ENCODE data around the gene LHX6. TPM values are rescaled to one million over a fixed set of nuclear protein-coding genes. Genes with fewer than 3 reads are reported as not detected.

LHX6 gene
- polyA plus RNA-seq, 2 of the 4 experiments (the other 2 are of a cell fraction): 0.14 to 0.26 TPM

- WGBS (ENCODE audit: missing lambda C conversion rate): 93% methylated on average over 4 of the region's 4 CpGs
- no peak for ATAC-seq
These were observed 73.0 kb downstream of the LHX6 start for GRCh38 chr9:122155796-122156195.

More at GRCh38 chr9:122155796-122156195, 73.0 kb downstream of the LHX6 start:
- Histone ChIP-seq H3K27ac (no peak overlapping the region), H3K4me1 (peaks cover 13% of the 10 kb centered on the region; the same call in 1 of the 3 replicates), H3K4me3 (no peak overlapping the region), H3K4me2 (no peak overlapping the region), H3K9me3 (no peaks in the 10 kb centered on the region)
- no peak for DNase-seq (ENCODE audit: low read depth in 1 of 2, low spot score in 1 of 2)
- no peak for FAIRE-seq
- ChIA-PET POLR2A (no interaction called here), CTCF (interaction anchor here (1.0 to 7.1 kb wide), 4 partner anchors 10 to 57 kb away, joined by 3 to 48 read pairs (median 4); no protein-coding TSS in a partner anchor)
- TF ChIP-seq JUNB (IDR thresholded peaks at IDR 0.05) (no peak), EHF (CRISPR knock-in tag; IDR thresholded peaks at IDR 0.05) (no peak), RAD21 (conservative IDR thresholded peaks at IDR 0.05 in 1 of 2, IDR thresholded peaks at IDR 0.05 in 1 of 2) (no peak), BHLHE40 (IDR thresholded peaks at IDR 0.05; ENCODE audit: low read depth, low read length) (no peak), MAFK (IDR thresholded peaks at IDR 0.05; ENCODE audit: partially characterized antibody) (no peak), EHMT2 (IDR thresholded peaks at IDR 0.05; ENCODE audit: low read depth) (no peak), EP300 (IDR thresholded peaks at IDR 0.05) (no peak), POLR2A (IDR thresholded peaks at IDR 0.05; ENCODE audit: low read length) (no peak), RFX5 (IDR thresholded peaks at IDR 0.05) (no peak), ZFP36 (IDR thresholded peaks at IDR 0.05; ENCODE audit: borderline replicate concordance, partially characterized antibody) (no peak), NPAS2 (CRISPR knock-in tag; IDR thresholded peaks at IDR 0.05; ENCODE audit: borderline replicate concordance) (no peak), RARB (CRISPR knock-in tag; IDR thresholded peaks at IDR 0.05) (no peak), ZC3H11A (IDR thresholded peaks at IDR 0.05) (no peak), USF2 (IDR thresholded peaks at IDR 0.05) (no peak), FOSL2 (IDR thresholded peaks at IDR 0.05) (no peak), FOSL2 (CRISPR knock-in tag; IDR thresholded peaks at IDR 0.05) (no peak)

Other genes with a start within 250 kb of the LHX6 start
- gene TTLL11, start 135.6 kb downstream of the LHX6 start, polyA plus RNA-seq (2011; rRNA removed): 2.6 and 3.0 TPM in 2 replicates
- 1.8 to 2.7 TPM (median 1.9 TPM) in 3 replicates for gene TTLL11, start 135.6 kb downstream of the LHX6 start, polyA plus RNA-seq (2017; fragmentation: RNase III; extraction: RNeasy Plus Mini Kit Qiagen cat#74134 plus additional on column Dnase treatment)
- gene NDUFA8, start 69.2 kb downstream of the LHX6 start, polyA plus RNA-seq (2011; rRNA removed): 94.9 and 120 TPM in 2 replicates
- gene NDUFA8, start 69.2 kb downstream of the LHX6 start, polyA plus RNA-seq (2017; fragmentation: RNase III; extraction: RNeasy Plus Mini Kit Qiagen cat#74134 plus additional on column Dnase treatment): 145 to 148 TPM (median 147 TPM) in 3 replicates
- 0.17 TPM in 1 of 2 replicates, not detected in the other for gene MORN5, start 69.0 kb downstream of the LHX6 start, polyA plus RNA-seq (2011; rRNA removed)
- gene MORN5, start 69.0 kb downstream of the LHX6 start, polyA plus RNA-seq (2017; fragmentation: RNase III; extraction: RNeasy Plus Mini Kit Qiagen cat#74134 plus additional on column Dnase treatment): 0.18 TPM in 1 of 3 replicates, not detected in the others
- 41.1 and 52.3 TPM in 2 replicates for gene RBM18, start 35.9 kb upstream of the LHX6 start, polyA plus RNA-seq (2011; rRNA removed)
- gene RBM18, start 35.9 kb upstream of the LHX6 start, polyA plus RNA-seq (2017; fragmentation: RNase III; extraction: RNeasy Plus Mini Kit Qiagen cat#74134 plus additional on column Dnase treatment): 13.3 to 13.8 TPM (median 13.5 TPM) in 3 replicates
- 107 and 115 TPM in 2 replicates for gene MRRF, start 35.9 kb upstream of the LHX6 start, polyA plus RNA-seq (2011; rRNA removed)
- gene MRRF, start 35.9 kb upstream of the LHX6 start, polyA plus RNA-seq (2017; fragmentation: RNase III; extraction: RNeasy Plus Mini Kit Qiagen cat#74134 plus additional on column Dnase treatment): 62.5 to 71.5 TPM (median 63.6 TPM) in 3 replicates
- 0.41 and 0.49 TPM in 2 replicates for gene PTGS1, start 142.1 kb upstream of the LHX6 start, polyA plus RNA-seq (2011; rRNA removed)
- 0.77 to 1.6 TPM (median 1.0 TPM) in 3 replicates for gene PTGS1, start 142.1 kb upstream of the LHX6 start, polyA plus RNA-seq (2017; fragmentation: RNase III; extraction: RNeasy Plus Mini Kit Qiagen cat#74134 plus additional on column Dnase treatment)
- not detected in 2 replicates for gene OR1J1, start 249.0 kb upstream of the LHX6 start, polyA plus RNA-seq (2011; rRNA removed)
- not detected in 3 replicates for gene OR1J1, start 249.0 kb upstream of the LHX6 start, polyA plus RNA-seq (2017; fragmentation: RNase III; extraction: RNeasy Plus Mini Kit Qiagen cat#74134 plus additional on column Dnase treatment)

Measured in A549 (cell line).